Natural killer cell (primary cell): Measurements from ENCODE around the gene NAP1L1. TPM values are rescaled to one million over a fixed set of nuclear protein-coding genes. Genes with fewer than 3 reads are reported as not detected.

Experiments
- ATAC-seq, 3 donors: fragments of 150-1000 bp in 2 of 3; fragments of 200-7000 bp in 1 of 3; cut with Tn5 transposase; 1 replicate in 1 of 3; 2 replicates in 2 of 3; pipeline ENCODE4 v1.10.0; 2021; ENCODE audit warnings: mild to moderate bottlenecking in 2 of 3, moderate library complexity in 2 of 3
- DNase-seq, 2 donors: peaks; one replicate each; pipeline versions ENCODE4 v3.0.0 to v3.0.0-alpha.2; 2013 to 2021; ENCODE audit warnings: mixed read lengths in 1 of 2
- H3K27ac ChIP-seq: one replicate; pipeline ENCODE4 v1.5.1; 2013; ENCODE audit warnings: mild to moderate bottlenecking, low read length
- H3K27me3 ChIP-seq: one replicate; pipeline ENCODE4 v1.6.1; 2013; ENCODE audit warnings: low read length; ENCODE audit not compliant: control insufficient read depth, insufficient read depth
- H3K36me3 ChIP-seq: one replicate; pipeline ENCODE4 v1.6.1; 2013; ENCODE audit warnings: low read length; ENCODE audit not compliant: control insufficient read depth, insufficient read depth
- H3K4me1 ChIP-seq: one replicate; pipeline ENCODE4 v1.6.1; 2013; ENCODE audit warnings: low read length; ENCODE audit not compliant: control insufficient read depth, insufficient read depth
- H3K4me3 ChIP-seq: one replicate; pipeline ENCODE4 v1.5.1; 2013; ENCODE audit warnings: low read length
- H3K9me3 ChIP-seq: one replicate; pipeline ENCODE4 v1.6.1; 2013; ENCODE audit warnings: low read length; ENCODE audit not compliant: control insufficient read depth, insufficient read depth
- H3K27ac Mint-ChIP-seq, 2 donors: one replicate each; pipeline ENCODE4 v1.8.0; 2022; ENCODE audit warnings: mild to moderate bottlenecking in 2 of 2, mixed read lengths in 2 of 2, moderate library complexity in 1 of 2
- H3K27me3 Mint-ChIP-seq, 2 donors: one replicate each; pipeline ENCODE4 v1.8.0; 2022; ENCODE audit warnings: low read depth in 2 of 2, mixed read lengths in 2 of 2
- H3K36me3 Mint-ChIP-seq: one replicate; pipeline ENCODE4 v1.8.0; 2022; ENCODE audit warnings: mixed read lengths
- H3K4me1 Mint-ChIP-seq, 2 donors: one replicate each; pipeline ENCODE4 v1.8.0; 2022; ENCODE audit warnings: mixed read lengths in 2 of 2
- H3K4me3 Mint-ChIP-seq: one replicate; pipeline ENCODE4 v1.8.0; 2022; ENCODE audit warnings: mild to moderate bottlenecking, moderate library complexity, mixed read lengths
- H3K9me3 Mint-ChIP-seq, 2 donors: one replicate each; pipeline ENCODE4 v1.8.0; 2022; ENCODE audit warnings: mixed read lengths in 2 of 2
- CTCF ChIP-seq: fragments of 200-600 bp; IDR thresholded peaks from one replicate; pipeline ENCODE4 v1.8.0; 2022; ENCODE audit warnings: antibody characterized with exemption
- WGBS: methylation state at CpG from one replicate; pipeline ENCODE4 v1.1.7; 2013; ENCODE audit warnings: missing lambda C conversion rate; ENCODE audit not compliant: insufficient coverage; 5-methylcytosine and 5-hydroxymethylcytosine counted together
- intact Hi-C: fragments of 100-400 bp; cut with micrococcal nuclease; formaldehyde crosslinking; loops from one replicate; pipeline ENCODE4 v1.14.2; 2022
- total RNA-seq, 4 donors: library from RNA; stranded (reverse); fragments of 120-200 nt in 1 of 4; gene quantifications; one replicate each; pipeline versions ENCODE4 v1.2.3 to v1.2.4, GENCODE V29; 2013 to 2022

Gene NAP1L1
- total RNA-seq, 3 donors from 2014 or later (not counting 1 experiment from before 2014, with no cell fraction given): 264 to 431 (median 286) TPM

DNA sequence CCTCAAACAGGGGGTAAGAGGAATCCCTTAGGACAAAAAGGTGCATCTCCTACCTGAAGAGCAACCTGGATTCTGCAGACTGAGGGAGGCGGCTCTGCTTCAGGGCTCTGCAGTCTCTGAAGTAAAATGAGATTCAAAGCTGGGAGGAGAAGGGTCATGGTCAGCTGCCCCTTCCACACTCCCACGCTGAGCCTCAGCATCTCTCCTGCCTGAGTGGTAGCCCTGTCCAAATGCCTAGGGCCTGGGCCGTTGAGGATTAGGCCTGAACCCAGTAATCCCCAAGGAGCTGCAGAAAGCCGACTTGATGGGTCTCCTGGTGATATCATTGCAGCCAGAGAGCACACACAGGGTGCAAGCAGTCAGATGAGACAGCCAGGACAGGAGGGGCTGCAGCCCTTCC, 71.8 kb downstream of the NAP1L1 start:
- Histone ChIP-seq H3K27me3 (no peaks in the 10 kb centered on the region), H3K36me3 (no peaks in the 10 kb centered on the region), H3K4me3 (no peak overlapping the region), H3K9me3 (no peaks in the 10 kb centered on the region), H3K4me1 (no peaks in the 10 kb centered on the region), H3K27ac (no peak overlapping the region)
- H3K27ac Mint-ChIP-seq: no peak overlapping the region
- 94% methylated on average over 4 of the region's 4 CpGs for WGBS
- H3K4me1 Mint-ChIP-seq: peaks cover 0 to 6% of the 10 kb centered on the region in 2 donors
- DNase-seq (no peak), ATAC-seq (no peak)
- no peak for TF ChIP-seq CTCF
- H3K36me3 Mint-ChIP-seq: no peaks in the 10 kb centered on the region
- no peaks in the 10 kb centered on the region for H3K9me3 Mint-ChIP-seq
- intact Hi-C loops: no loop called here
- H3K4me3 Mint-ChIP-seq: no peak overlapping the region
- peaks cover 0 to 7% of the 10 kb centered on the region in 2 donors for H3K27me3 Mint-ChIP-seq

GRCh38 chr12:76010732-76011458, 73.6 kb downstream of the NAP1L1 start:
- no peak for ATAC-seq
- Histone ChIP-seq H3K4me1 (no peaks in the 10 kb centered on the region), H3K27me3 (no peaks in the 10 kb centered on the region), H3K36me3 (no peaks in the 10 kb centered on the region), H3K4me3 (no peak overlapping the region), H3K27ac (no peak overlapping the region), H3K9me3 (no peaks in the 10 kb centered on the region)
- no peak for DNase-seq
- intact Hi-C loops: no loop called here
- no peak for TF ChIP-seq CTCF
- Mint-ChIP-seq H3K36me3 (no peaks in the 10 kb centered on the region), H3K4me1 (peaks cover 0 to 6% of the 10 kb centered on the region in 2 donors), H3K4me3 (no peak overlapping the region), H3K27ac (no peak overlapping the region), H3K9me3 (no peaks in the 10 kb centered on the region), H3K27me3 (peaks cover 0 to 15% of the 10 kb centered on the region in 2 donors)
- 94% methylated on average over 6 of the region's 6 CpGs for WGBS

DNA sequence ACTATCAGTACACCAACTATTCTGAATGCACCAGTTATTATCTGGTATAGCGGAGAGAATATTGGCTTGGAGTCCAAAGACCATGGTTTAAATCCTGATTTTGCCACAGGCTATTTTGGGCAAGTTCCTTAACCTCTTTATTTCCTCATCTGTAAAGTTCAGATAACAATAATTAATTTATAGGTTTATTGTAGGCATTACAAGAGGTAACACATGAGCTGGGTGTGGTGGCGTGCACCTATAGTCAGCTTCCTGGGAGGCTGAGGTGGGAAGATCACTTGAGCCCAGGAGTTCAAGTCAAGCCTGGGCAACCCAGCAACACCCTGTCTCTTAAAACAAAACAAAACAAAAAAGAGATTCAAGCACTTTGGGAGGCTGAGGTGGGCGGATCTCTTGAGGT, 76.1 kb downstream of the NAP1L1 start:
- no peaks in the 10 kb centered on the region for H3K27me3 ChIP-seq
- peaks cover 0 to 15% of the 10 kb centered on the region in 2 donors for H3K27me3 Mint-ChIP-seq
- intact Hi-C loops: no loop called here
- H3K27ac Mint-ChIP-seq: no peak overlapping the region
- ATAC-seq (no peak), DNase-seq (no peak)
- H3K36me3 Mint-ChIP-seq: no peaks in the 10 kb centered on the region
- no peak overlapping the region for H3K27ac ChIP-seq
- WGBS: 97% methylated on average over 3 of the region's 3 CpGs
- H3K4me1 Mint-ChIP-seq: peaks cover 0 to 6% of the 10 kb centered on the region in 2 donors
- H3K36me3 ChIP-seq: no peaks in the 10 kb centered on the region
- H3K4me3 ChIP-seq: no peak overlapping the region
- no peak overlapping the region for H3K4me3 Mint-ChIP-seq
- H3K9me3 ChIP-seq: no peaks in the 10 kb centered on the region
- H3K4me1 ChIP-seq: no peaks in the 10 kb centered on the region
- no peaks in the 10 kb centered on the region for H3K9me3 Mint-ChIP-seq
- no peak for TF ChIP-seq CTCF

GRCh38 chr12:76007640-76008039, 76.8 kb downstream of the NAP1L1 start:
- Mint-ChIP-seq H3K9me3 (no peaks in the 10 kb centered on the region), H3K4me3 (no peak overlapping the region), H3K27ac (no peak overlapping the region), H3K36me3 (no peaks in the 10 kb centered on the region), H3K27me3 (peaks cover 0 to 15% of the 10 kb centered on the region in 2 donors), H3K4me1 (peaks cover 0 to 6% of the 10 kb centered on the region in 2 donors)
- no peak overlapping the region for H3K4me3 ChIP-seq
- H3K9me3 ChIP-seq: no peaks in the 10 kb centered on the region
- H3K36me3 ChIP-seq: no peaks in the 10 kb centered on the region
- ATAC-seq (no peak), DNase-seq (no peak)
- H3K4me1 ChIP-seq: no peaks in the 10 kb centered on the region
- no peaks in the 10 kb centered on the region for H3K27me3 ChIP-seq
- intact Hi-C loops: no loop called here
- 92% methylated on average over 8 of the region's 8 CpGs for WGBS
- no peak for TF ChIP-seq CTCF
- H3K27ac ChIP-seq: no peak overlapping the region
